GM19035 (cell line): ENCODE results near the gene CYP46A1.

ENCODE experiments used
- ATAC-seq: cut with Tn5 transposase; IDR thresholded peaks from one replicate; pipeline ENCODE4 v1.9.1; 2021; ENCODE audit not compliant: unreplicated experiment

Gene CYP46A1

GRCh38 chr14:99672506-99673304 is 11.4 kb upstream of the CYP46A1 start:
- no peak for ATAC-seq

- ATAC-seq, result no peak
Measured at GRCh38 chr14:99673305-99674063, 10.6 kb upstream of the CYP46A1 start.

- ATAC-seq, result no peak
Measured at GRCh38 chr14:99674064-99674650, 9.9 kb upstream of the CYP46A1 start.

- ATAC-seq, result no peak
Measured at GRCh38 chr14:99674776-99675381, 9.2 kb upstream of the CYP46A1 start.

- no peak for ATAC-seq
Measured at GRCh38 chr14:99675382-99675835, 8.7 kb upstream of the CYP46A1 start.

- ATAC-seq, result no peak
Measured at GRCh38 chr14:99675951-99676350, 8.1 kb upstream of the CYP46A1 start.

GRCh38 chr14:99676657-99677056 is 7.4 kb upstream of the CYP46A1 start:
- ATAC-seq, result no peak

- no peak for ATAC-seq
Measured at GRCh38 chr14:99677231-99678140, 6.6 kb upstream of the CYP46A1 start.

GRCh38 chr14:99678198-99678597 is 5.9 kb upstream of the CYP46A1 start:
- ATAC-seq, result no peak

GRCh38 chr14:99679111-99679510 is 5.0 kb upstream of the CYP46A1 start:
- no peak for ATAC-seq

- ATAC-seq, result no peak
Measured at GRCh38 chr14:99679543-99679942, 4.6 kb upstream of the CYP46A1 start.

- no peak for ATAC-seq
Measured at GRCh38 chr14:99679996-99680395, 4.1 kb upstream of the CYP46A1 start.

- no peak for ATAC-seq
Measured at GRCh38 chr14:99681101-99681831, 2.8 kb upstream of the CYP46A1 start.

GRCh38 chr14:99681832-99682148 is 2.3 kb upstream of the CYP46A1 start:
- ATAC-seq, result no peak

GRCh38 chr14:99682809-99683618 is 1.1 kb upstream of the CYP46A1 start:
- peak; percentile 34 for ATAC-seq

GRCh38 chr14:99684410-99684934 is 374 bp downstream of the CYP46A1 start:
- no peak for ATAC-seq

- ATAC-seq, result no peak
Measured at GRCh38 chr14:99685151-99685591, 1.1 kb downstream of the CYP46A1 start.

GRCh38 chr14:99685596-99685995 is 1.5 kb downstream of the CYP46A1 start:
- ATAC-seq, result no peak
